Upper lobe of right lung (tissue), 1 donor: ENCODE measurements around the gene GALNT18. TPM values are rescaled to one million over a fixed set of nuclear protein-coding genes. Genes with fewer than 3 reads are reported as not detected.

Source experiments
- ATAC-seq: fragments of 200-7000 bp; cut with Tn5 transposase; one replicate; pipeline ENCODE4 v1.9.1; 2020; ENCODE audit warnings: mild to moderate bottlenecking, moderate library complexity
- DNase-seq: peaks from one replicate; pipeline ENCODE4 v3.0.0-alpha.2; 2020
- H3K27ac ChIP-seq: fragments of 200-600 bp; one replicate; pipeline ENCODE4 v1.8.0; 2022
- H3K27me3 ChIP-seq: fragments of 200-600 bp; one replicate; pipeline ENCODE4 v1.8.0; 2022; ENCODE audit warnings: mild to moderate bottlenecking
- H3K36me3 ChIP-seq: fragments of 200-600 bp; one replicate; pipeline ENCODE4 v1.8.0; 2022
- H3K4me1 ChIP-seq: fragments of 200-600 bp; one replicate; pipeline ENCODE4 v1.8.0; 2022
- H3K4me3 ChIP-seq: fragments of 200-600 bp; one replicate; pipeline ENCODE4 v1.8.0; 2022; ENCODE audit warnings: mild to moderate bottlenecking
- H3K9me3 ChIP-seq: fragments of 200-600 bp; one replicate; pipeline ENCODE4 v1.8.0; 2022
- CTCF ChIP-seq: fragments of 200-600 bp; IDR thresholded peaks from one replicate; pipeline ENCODE4 v1.8.0; 2022; ENCODE audit warnings: antibody characterized with exemption
- intact Hi-C: fragments of 100-400 bp; cut with DNase I; formaldehyde crosslinking; loops from one replicate; pipeline ENCODE4 v1.11.0; 2022
- total RNA-seq: library from RNA; stranded (reverse); fragmentation: NEBNext Ultra II Directional; extraction: Animal tissue kit (Norgen Biotek cat#: 25700); gene quantifications from one replicate; pipeline ENCODE4 v1.2.1, GENCODE V29; 2021
- donor health status: DM: no; HTN: yes; CAD: no; lungs with severe emphysema.

Gene GALNT18
- total RNA-seq, 1 donor from 2014 or later = 55.5 TPM

GRCh38 chr11:11439591-11439990 lies 182.2 kb downstream of the GALNT18 start:
- intact Hi-C loops = no loop called here
- H3K4me1 ChIP-seq = peaks cover 8% of the 10 kb centered on the region
- no peaks in the 10 kb centered on the region for H3K9me3 ChIP-seq
- no peak for TF ChIP-seq CTCF
- H3K4me3 ChIP-seq = no peak overlapping the region
- H3K27me3 ChIP-seq = no peaks in the 10 kb centered on the region
- H3K27ac ChIP-seq = no peak overlapping the region
- ATAC-seq (no peak), DNase-seq (no peak)
- H3K36me3 ChIP-seq = no peaks in the 10 kb centered on the region

- TF ChIP-seq CTCF = no peak
- Histone ChIP-seq H3K36me3 (no peaks in the 10 kb centered on the region), H3K4me3 (no peak overlapping the region), H3K9me3 (no peaks in the 10 kb centered on the region), H3K27me3 (no peaks in the 10 kb centered on the region), H3K4me1 (peaks cover 2% of the 10 kb centered on the region), H3K27ac (no peak overlapping the region)
- no peak for DNase-seq
- peak; percentile 24 for ATAC-seq
- intact Hi-C loops = no loop called here
Observed at GRCh38 chr11:11436715-11437313, 185.0 kb downstream of the GALNT18 start.

GRCh38 chr11:11435635-11436034 lies 186.2 kb downstream of the GALNT18 start:
- intact Hi-C loops = no loop called here
- H3K27ac ChIP-seq = no peak overlapping the region
- DNase-seq (no peak), ATAC-seq (no peak)
- no peaks in the 10 kb centered on the region for H3K4me1 ChIP-seq
- H3K4me3 ChIP-seq = no peak overlapping the region
- H3K27me3 ChIP-seq = no peaks in the 10 kb centered on the region
- no peaks in the 10 kb centered on the region for H3K36me3 ChIP-seq
- no peaks in the 10 kb centered on the region for H3K9me3 ChIP-seq
- TF ChIP-seq CTCF = no peak

- Histone ChIP-seq H3K9me3 (no peaks in the 10 kb centered on the region), H3K36me3 (no peaks in the 10 kb centered on the region), H3K4me1 (no peaks in the 10 kb centered on the region), H3K27me3 (no peaks in the 10 kb centered on the region), H3K4me3 (no peak overlapping the region), H3K27ac (no peak overlapping the region)
- intact Hi-C loops = no loop called here
- no peak for TF ChIP-seq CTCF
- no peak for DNase-seq
- no peak for ATAC-seq
Observed at GRCh38 chr11:11433960-11434359, 187.8 kb downstream of the GALNT18 start.

- Histone ChIP-seq H3K4me3 (no peak overlapping the region), H3K9me3 (no peaks in the 10 kb centered on the region), H3K27me3 (no peaks in the 10 kb centered on the region), H3K4me1 (peaks cover 8% of the 10 kb centered on the region), H3K27ac (no peak overlapping the region), H3K36me3 (no peaks in the 10 kb centered on the region)
- DNase-seq = no peak
- intact Hi-C loops = no loop called here
- no peak for ATAC-seq
- no peak for TF ChIP-seq CTCF
Observed at GRCh38 chr11:11432621-11433319, 189.0 kb downstream of the GALNT18 start.
